GM12878 (cell line): Measurements from ENCODE around the gene MDK.

Experiments
- HCFC1 ChIP-seq: fragments of 150-350 bp; IDR thresholded peaks from 2 replicates; pipeline ENCODE4 v1.6.1; 2014; ENCODE audit warnings: low read length
- NBN ChIP-seq: fragments of 450-650 bp; IDR thresholded peaks from 2 replicates; pipeline ENCODE4 v1.6.1; 2016
- NFYA ChIP-seq: IDR thresholded peaks from 2 replicates; pipeline ENCODE4 v1.6.1; 2011; ENCODE audit warnings: low read depth, mild to moderate bottlenecking, low read length, improper control_type of control experiment, borderline replicate concordance
- NRF1 ChIP-seq: conservative IDR thresholded peaks from 2 replicates; pipeline ENCODE4 v1.6.1; 2011; ENCODE audit warnings: mild to moderate bottlenecking, low read depth, low read length, improper control_type of control experiment
- POLR2A ChIP-seq: IDR thresholded peaks from 2 replicates; pipeline ENCODE4 v1.6.1; 2011; ENCODE audit warnings: low read depth, mild to moderate bottlenecking, low read length
- RAD21 ChIP-seq: IDR thresholded peaks from 2 replicates; pipeline ENCODE4 v1.6.1; 2011; ENCODE audit warnings: mild to moderate bottlenecking, low read depth, low read length, moderate library complexity; ENCODE audit not compliant: insufficient read depth
- RCOR1 ChIP-seq: conservative IDR thresholded peaks from 2 replicates; pipeline ENCODE4 v1.6.1; 2012; ENCODE audit warnings: low read depth, low read length, improper control_type of control experiment
- SP1 ChIP-seq: IDR thresholded peaks from one replicate; pipeline ENCODE4 v1.6.1; 2011; ENCODE audit warnings: low read depth, low read length
- ZNF207 ChIP-seq: fragments of 450-650 bp; IDR thresholded peaks from 2 replicates; pipeline ENCODE4 v1.6.1; 2014; ENCODE audit warnings: antibody characterized with exemption, mild to moderate bottlenecking, borderline replicate concordance
- TF ChIP-seq, protein P1 (sequence below), 3 experiments: IDR thresholded peaks in 2 of 3; conservative IDR thresholded peaks in 1 of 3; 2 replicates each; pipeline ENCODE4 v1.5.1; 2011; ENCODE audit warnings: low read depth in 3 of 3, low read length in 3 of 3, mild to moderate bottlenecking in 3 of 3, control low read depth in 2 of 3, moderate library complexity in 2 of 3, inconsistent platforms in 1 of 3, mixed read lengths in 1 of 3; ENCODE audit not compliant: control insufficient read depth in 2 of 3, insufficient read depth in 1 of 3; ENCODE audit errors: extremely low read depth in 1 of 3
- TF ChIP-seq, protein P2 (sequence below): fragments of 450-650 bp; IDR thresholded peaks from 2 replicates; pipeline ENCODE4 v1.6.1; 2017; ENCODE audit warnings: mild to moderate bottlenecking, moderate library complexity

DNA sequence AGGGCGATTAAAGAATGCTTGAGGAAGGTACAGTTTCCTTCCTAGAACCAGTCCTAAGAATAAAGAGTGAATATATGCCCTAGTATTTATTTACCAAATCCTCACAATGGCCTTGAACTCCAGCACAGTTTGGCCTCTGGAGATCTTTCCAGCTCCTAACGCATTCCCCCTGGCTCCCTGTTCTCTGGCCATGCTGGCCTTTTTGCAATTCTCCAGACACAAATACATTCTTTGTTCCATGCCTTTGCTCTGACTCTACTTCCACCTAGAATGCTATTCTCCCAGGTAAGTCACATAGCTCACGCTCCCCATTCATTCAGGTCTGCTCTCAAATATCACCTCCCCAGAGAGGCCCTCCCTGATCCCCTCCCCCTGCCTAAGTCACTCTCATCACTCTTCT, 37.9 kb upstream of the MDK start:
- TF ChIP-seq NFYA (no peak), RCOR1 (no peak), NBN (no peak), SP1 (no peak), HCFC1 (no peak), RAD21 (no peak), POLR2A (no peak), ZNF207 (no peak), NRF1 (no peak)
- TF ChIP-seq, protein P1, sequence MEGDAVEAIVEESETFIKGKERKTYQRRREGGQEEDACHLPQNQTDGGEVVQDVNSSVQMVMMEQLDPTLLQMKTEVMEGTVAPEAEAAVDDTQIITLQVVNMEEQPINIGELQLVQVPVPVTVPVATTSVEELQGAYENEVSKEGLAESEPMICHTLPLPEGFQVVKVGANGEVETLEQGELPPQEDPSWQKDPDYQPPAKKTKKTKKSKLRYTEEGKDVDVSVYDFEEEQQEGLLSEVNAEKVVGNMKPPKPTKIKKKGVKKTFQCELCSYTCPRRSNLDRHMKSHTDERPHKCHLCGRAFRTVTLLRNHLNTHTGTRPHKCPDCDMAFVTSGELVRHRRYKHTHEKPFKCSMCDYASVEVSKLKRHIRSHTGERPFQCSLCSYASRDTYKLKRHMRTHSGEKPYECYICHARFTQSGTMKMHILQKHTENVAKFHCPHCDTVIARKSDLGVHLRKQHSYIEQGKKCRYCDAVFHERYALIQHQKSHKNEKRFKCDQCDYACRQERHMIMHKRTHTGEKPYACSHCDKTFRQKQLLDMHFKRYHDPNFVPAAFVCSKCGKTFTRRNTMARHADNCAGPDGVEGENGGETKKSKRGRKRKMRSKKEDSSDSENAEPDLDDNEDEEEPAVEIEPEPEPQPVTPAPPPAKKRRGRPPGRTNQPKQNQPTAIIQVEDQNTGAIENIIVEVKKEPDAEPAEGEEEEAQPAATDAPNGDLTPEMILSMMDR (IDR thresholded peaks at IDR 0.05 in 2 of 3, conservative IDR thresholded peaks at IDR 0.05 in 1 of 3; ENCODE audit: control insufficient read depth in 2 of 3, extremely low read depth in 1 of 3, insufficient read depth in 1 of 3, low read depth in 3 of 3, low read length in 3 of 3): no peak
- TF ChIP-seq, protein P2, sequence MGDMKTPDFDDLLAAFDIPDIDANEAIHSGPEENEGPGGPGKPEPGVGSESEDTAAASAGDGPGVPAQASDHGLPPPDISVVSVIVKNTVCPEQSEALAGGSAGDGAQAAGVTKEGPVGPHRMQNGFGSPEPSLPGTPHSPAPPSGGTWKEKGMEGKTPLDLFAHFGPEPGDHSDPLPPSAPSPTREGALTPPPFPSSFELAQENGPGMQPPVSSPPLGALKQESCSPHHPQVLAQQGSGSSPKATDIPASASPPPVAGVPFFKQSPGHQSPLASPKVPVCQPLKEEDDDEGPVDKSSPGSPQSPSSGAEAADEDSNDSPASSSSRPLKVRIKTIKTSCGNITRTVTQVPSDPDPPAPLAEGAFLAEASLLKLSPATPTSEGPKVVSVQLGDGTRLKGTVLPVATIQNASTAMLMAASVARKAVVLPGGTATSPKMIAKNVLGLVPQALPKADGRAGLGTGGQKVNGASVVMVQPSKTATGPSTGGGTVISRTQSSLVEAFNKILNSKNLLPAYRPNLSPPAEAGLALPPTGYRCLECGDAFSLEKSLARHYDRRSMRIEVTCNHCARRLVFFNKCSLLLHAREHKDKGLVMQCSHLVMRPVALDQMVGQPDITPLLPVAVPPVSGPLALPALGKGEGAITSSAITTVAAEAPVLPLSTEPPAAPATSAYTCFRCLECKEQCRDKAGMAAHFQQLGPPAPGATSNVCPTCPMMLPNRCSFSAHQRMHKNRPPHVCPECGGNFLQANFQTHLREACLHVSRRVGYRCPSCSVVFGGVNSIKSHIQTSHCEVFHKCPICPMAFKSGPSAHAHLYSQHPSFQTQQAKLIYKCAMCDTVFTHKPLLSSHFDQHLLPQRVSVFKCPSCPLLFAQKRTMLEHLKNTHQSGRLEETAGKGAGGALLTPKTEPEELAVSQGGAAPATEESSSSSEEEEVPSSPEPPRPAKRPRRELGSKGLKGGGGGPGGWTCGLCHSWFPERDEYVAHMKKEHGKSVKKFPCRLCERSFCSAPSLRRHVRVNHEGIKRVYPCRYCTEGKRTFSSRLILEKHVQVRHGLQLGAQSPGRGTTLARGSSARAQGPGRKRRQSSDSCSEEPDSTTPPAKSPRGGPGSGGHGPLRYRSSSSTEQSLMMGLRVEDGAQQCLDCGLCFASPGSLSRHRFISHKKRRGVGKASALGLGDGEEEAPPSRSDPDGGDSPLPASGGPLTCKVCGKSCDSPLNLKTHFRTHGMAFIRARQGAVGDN: no peak
